NCI-H345 treated with DMSO at 0.1 percent for 48 hours (cell line): ENCODE results near the gene GPATCH8.
"Not testable (repeated sequence)": the region's sequence is repeated elsewhere in the genome, so short reads cannot be mapped to it uniquely, and the experiment has no call there.

Experiments
- DNase-seq: peaks from one replicate; lab custom pipeline; 2025; ENCODE audit not compliant: unreplicated experiment; lab: John Stamatoyannopoulos, UW

Gene GPATCH8

GRCh38 chr17:44378171-44378705 lies 125.0 kb downstream of the GPATCH8 start:
- DNase-seq: no peak

DNA sequence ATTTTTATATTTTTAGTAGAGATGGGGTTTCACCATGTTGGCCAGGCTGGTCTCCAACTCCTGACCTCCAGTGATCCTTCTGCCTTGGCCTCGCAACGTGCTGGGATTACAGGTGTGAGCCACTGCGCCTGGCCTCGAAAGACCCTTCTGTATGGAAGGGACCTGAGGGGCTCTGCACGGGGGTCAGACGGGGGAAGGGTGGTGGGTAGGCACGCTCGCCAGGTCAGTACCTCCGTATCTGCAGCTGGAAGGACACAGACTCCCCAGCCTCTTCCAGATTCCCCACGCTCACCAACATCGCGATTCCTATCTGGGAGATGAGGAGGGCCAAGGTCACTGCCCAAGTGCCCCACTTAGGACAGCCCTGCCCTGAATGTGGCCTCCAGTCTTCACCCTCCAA lies 126.4 kb downstream of the GPATCH8 start:
- no peak for DNase-seq

DNA sequence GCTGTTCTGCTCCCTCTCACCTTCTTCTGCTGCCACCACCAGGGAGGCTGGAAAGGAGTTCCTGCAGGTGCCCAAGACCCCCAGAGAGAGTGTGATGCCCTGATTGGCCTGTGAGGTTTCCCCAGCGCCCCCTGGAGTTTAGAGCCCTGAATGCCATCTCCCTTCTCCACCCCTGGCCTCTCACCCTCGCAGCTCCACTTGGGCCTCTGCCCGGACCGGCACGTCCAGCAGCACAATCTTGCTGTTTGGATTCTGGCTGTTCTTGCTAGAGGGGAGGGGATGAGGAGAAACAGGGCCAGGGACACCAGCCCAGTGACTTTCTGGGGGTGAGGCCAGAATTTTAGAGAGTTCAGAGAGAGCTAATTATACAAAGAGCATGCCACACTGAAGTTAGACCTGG lies 127.1 kb downstream of the GPATCH8 start:
- no peak for DNase-seq

DNA sequence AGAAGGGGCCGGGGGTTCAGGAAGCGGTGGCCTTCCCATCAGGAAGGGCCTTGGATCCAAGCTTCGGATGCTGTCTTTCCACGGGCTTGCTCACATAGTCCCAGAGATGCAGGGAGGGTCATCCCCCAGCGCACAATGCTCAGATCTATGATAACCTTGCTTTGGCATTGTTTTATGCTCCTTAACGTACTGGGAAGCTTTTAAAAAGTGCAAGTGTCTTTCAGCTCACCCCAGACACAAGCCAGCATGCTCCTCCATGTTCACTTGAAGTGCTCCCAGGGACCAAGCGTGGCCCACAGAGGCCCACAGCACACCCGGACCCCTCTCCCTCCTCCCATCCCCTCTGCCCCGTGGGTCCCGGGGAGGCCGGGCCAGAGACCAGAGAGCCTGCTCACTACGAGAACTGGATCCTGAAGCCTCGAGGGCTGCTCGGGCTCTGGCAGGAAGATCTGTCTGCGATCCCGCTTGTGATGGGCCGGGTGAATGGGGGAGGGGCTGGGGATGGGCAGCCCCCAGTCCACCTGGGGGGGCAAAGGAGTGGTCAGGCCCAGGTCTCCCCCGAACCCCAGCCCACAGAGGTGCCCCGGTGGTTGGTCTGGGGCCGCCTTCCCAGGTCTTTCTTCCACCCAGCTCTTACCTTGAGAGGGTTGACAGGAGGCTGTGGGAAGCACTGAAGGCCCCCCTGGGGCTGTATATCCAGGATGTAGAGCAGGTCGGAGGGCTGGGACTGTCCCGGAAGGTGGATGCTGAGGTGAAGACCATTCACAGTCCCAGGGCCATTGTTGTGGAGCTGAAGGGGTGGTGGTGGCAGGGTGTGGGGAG lies 127.8 kb downstream of the GPATCH8 start:
- no peak for DNase-seq

GRCh38 chr17:44374306-44375195 lies 128.7 kb downstream of the GPATCH8 start:
- DNase-seq: no peak

DNA sequence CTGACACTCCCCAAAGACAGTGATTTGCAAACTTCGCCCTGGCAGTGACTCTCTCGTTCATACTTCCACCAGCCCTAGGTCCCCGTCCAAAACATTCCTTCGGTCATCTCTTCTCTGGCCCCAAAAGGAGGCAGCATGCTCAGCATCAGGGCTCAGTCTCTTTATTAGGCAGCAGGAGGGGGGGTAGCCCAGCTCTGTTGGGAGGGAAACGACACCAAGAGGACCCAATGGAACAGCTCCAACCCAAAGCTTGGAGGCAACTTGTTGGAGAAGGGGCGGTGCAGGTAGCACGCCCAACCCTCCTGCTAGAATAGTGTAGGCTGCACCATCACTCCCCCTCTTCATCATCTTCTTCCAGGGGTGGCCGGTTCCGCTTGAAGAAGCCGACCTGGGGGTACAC lies 131.2 kb downstream of the GPATCH8 start:
- DNase-seq: no peak

- not testable (repeated sequence) for DNase-seq
Measured at GRCh38 chr17:44369414-44370023, 133.7 kb downstream of the GPATCH8 start.

DNA sequence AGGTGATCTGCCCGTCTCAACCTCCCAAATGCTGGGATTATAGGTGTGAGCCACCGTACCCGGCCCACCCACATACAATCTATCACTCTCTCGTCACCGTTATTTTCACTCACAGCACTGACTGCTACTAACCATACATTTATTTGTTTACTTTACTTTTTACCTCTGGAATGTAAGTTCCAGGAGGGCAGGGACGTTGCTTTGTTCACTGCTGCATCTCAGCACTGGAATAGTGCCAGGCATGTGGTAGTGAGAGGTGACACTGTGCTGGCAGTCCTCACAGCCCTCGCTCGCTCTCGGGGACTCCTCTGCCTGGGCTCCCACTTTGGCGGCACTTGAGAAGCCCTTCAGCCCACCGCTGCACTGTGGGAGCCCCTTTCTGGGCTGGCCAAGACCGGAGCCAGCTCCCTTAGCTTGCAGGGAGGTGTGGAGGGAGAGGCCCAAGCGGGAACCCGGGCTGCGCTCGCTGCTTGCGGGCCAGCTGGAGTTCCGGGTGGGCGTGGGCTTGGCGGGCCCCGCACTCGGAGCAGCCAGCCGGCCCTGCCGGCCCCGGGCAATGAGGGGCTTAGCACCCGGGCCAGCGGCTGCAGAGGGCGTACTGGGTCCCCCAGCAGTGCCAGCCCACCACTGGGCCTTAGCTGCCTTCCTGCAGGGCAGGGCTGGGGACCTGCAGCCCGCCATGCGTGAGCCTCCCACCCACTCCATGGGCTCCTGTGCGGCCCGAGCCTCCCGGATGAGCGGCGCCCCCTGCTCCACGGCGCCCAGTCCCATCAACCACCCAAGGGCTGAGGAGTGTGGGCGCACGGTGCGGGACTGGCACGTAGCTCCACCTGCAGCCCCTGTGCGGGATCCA lies 134.6 kb downstream of the GPATCH8 start:
- DNase-seq: not testable (repeated sequence)

DNA sequence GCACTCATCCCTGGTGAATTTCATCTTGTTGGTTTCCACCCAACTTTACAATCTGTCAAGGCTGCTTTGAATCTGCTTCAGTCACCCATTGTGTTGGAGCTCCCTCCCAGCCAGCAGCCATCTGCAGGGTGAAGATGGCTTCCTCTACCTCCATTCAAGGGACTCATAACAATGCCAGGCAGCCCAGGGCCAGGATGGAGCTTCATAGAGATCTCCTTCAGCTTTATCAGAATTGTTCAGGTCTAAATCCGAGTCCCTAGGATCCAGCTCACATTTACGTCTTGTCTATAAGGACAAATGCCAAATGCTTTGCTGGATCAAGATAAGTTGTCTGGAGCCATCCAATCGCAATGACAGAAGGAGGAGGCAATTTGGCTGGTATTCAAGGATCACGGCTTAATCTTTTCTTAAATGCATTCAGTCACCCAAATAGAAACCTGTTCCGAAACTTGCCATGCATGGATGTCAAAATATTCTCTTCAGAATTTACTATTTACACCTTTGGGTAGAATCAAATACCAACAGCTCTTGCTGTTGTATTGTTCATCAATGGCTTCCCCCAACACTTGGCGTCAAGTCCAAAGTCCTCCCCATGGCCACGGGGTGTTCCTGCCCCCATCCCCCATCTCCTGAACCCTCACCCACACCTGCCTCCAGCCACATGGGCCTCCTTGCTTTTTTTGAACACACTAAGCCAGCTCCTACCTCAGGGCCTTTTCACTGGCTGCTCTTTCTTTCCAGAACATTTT lies 135.8 kb downstream of the GPATCH8 start:
- DNase-seq: no peak

DNA sequence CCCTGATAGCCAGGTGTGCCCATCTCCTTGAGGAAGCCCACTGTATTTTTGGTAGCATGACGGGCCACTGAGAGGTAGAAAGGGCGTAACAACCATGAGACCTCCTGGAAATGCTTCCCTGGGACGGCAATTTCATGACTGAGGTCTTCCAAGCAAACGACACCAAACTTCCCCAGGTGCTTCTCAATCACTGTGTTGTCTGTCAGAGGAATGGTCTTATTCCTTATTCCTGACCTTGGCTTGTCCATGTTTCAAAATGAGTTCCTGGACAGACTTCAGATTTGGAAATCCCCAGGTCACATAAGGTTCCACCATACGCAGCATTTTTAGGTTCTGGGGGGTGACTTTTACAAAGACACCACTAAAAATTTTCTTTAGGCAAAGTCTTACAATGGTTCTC lies 138.2 kb downstream of the GPATCH8 start:
- DNase-seq: not testable (repeated sequence)

GRCh38 chr17:44363613-44364159 lies 139.5 kb downstream of the GPATCH8 start, which contains the start of gene FAM171A2:
FAM171A2 (minus strand) TSS chr17:44363853; CDS start chr17:44363714, 139 bp downstream.
- peak; percentile 28 for DNase-seq

- peak; percentile 15 for DNase-seq
Measured at GRCh38 chr17:44362949-44363612, 140.1 kb downstream of the GPATCH8 start.

DNA sequence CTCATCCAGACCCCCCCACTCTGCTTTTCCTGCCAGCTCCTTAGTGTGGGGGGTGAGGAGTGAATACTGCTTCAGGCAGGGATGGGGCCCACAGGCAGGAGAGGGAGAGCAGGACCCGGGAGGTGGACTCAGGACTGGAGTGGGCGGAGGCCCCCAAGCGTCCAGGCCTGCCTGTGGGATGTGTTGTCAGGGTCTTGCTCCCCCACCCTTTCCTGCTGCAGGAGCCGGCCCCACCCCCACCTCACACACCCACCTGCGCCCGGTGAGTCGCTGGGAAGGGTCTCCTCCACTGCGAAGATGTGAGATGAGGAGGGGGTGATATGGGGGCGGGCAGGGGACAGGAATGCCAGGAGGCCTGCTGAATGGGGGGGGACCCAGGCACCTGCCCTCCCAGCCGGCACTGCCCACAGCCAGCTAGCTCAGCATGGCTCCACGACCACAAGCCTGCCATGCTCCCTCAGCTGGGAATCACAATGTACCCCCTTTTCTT lies 140.7 kb downstream of the GPATCH8 start:
- DNase-seq: no peak

DNA sequence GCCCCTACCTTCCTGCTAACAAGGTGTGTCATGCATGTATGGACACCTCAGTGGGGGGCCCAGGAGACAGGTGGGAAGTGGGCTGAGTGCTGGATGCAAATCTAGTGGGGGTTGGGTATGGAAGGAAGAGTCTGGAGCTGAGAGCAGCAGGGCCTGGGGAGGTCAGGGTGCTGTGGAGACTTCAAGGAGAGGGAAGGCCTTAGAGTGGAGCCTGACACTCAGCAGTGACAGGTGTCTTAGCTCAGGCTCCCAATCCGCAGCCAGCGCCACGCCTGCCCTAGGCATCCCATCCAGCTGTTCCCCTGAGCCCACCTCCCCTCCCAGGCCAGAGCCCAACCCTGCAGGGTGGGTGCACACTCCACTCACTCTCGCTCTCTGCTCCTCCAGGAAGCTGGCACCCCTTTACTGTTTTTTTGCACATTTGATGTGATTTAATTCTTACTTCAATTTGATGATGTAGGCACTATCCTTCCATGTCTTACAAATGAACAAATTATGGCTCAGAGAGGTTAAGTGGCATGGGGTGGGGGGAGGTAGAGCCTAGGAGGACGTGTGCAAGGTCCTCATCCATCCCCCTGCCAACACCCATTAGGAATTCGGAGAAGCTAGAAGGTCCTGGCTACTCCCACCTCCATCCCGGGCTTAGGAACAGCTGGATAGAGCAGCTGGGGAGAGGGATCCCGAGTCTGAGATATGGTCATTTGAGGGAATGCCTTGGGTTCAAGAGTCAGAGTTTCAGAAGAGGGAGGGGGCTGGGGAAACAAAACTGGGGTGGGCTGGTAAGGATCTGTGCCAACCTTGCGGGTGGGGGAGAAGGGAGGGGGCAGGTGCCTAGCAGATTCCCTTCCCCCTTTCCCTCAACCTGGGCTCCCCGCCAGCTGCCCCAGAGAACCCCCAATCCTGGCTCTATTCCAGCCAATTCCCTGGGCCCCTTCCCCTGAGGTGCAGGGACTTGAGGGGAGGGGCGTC lies 141.6 kb downstream of the GPATCH8 start:
- DNase-seq: no peak

- no peak for DNase-seq
Measured at GRCh38 chr17:44360826-44361225, 142.4 kb downstream of the GPATCH8 start.

- DNase-seq: no peak
Measured at GRCh38 chr17:44360144-44360533, 143.1 kb downstream of the GPATCH8 start.

GRCh38 chr17:44359458-44360143 lies 143.6 kb downstream of the GPATCH8 start:
- DNase-seq: no peak
